ENCODE data around the gene CHRNB2. TPM values are rescaled to one million over a fixed set of nuclear protein-coding genes. Genes with fewer than 3 reads are reported as not detected.

CHRNB2 gene
- total RNA-seq, 4 donors from 2014 or later = 1.1 TPM; not detected in 3

- peaks cover 0 to 5% of the 10 kb centered on the region in 2 donors for H3K4me1 ChIP-seq
- H3K9me3 ChIP-seq = no peaks in the 10 kb centered on the region
- no peaks in the 10 kb centered on the region for H3K36me3 ChIP-seq
- DNase-seq = no peak
- intact Hi-C loops (cut with DNase I; ENCODE audit: low total_unique reads) = no loop called here
- H3K27ac ChIP-seq = no peak overlapping the region
- no peaks in the 10 kb centered on the region for H3K27me3 ChIP-seq
- no peak overlapping the region for H3K4me3 ChIP-seq
- no peak for TF ChIP-seq POLR2A (IDR thresholded peaks at IDR 0.05)
- no peak for TF ChIP-seq CTCF (IDR thresholded peaks at IDR 0.05)
Observed at GRCh38 chr1:154594811-154595210, 27.2 kb downstream of the CHRNB2 start.

GRCh38 chr1:154595621-154596020 is 28.0 kb downstream of the CHRNB2 start:
- intact Hi-C loops (cut with DNase I; ENCODE audit: low total_unique reads) = no loop called here
- no peak overlapping the region for H3K27ac ChIP-seq
- no peak for DNase-seq

GRCh38 chr1:154598871-154599635 is 31.5 kb downstream of the CHRNB2 start:
- Histone ChIP-seq H3K27me3 (no peaks in the 10 kb centered on the region), H3K4me1 (peaks cover 0 to 6% of the 10 kb centered on the region in 2 donors), H3K9me3 (no peaks in the 10 kb centered on the region), H3K27ac (no peak overlapping the region), H3K36me3 (no peaks in the 10 kb centered on the region), H3K4me3 (no peak overlapping the region)
- DNase-seq = no peak
- no peak for TF ChIP-seq CTCF (IDR thresholded peaks at IDR 0.05)
- TF ChIP-seq POLR2A (IDR thresholded peaks at IDR 0.05) = no peak
- intact Hi-C loops (cut with DNase I; ENCODE audit: low total_unique reads) = no loop called here

More at GRCh38 chr1:154595621-154596020, 28.0 kb downstream of the CHRNB2 start:
- H3K36me3 ChIP-seq = no peaks in the 10 kb centered on the region
- H3K27me3 ChIP-seq = no peaks in the 10 kb centered on the region
- H3K4me1 ChIP-seq = peaks cover 0 to 6% of the 10 kb centered on the region in 2 donors
- H3K4me3 ChIP-seq = no peak overlapping the region
- no peaks in the 10 kb centered on the region for H3K9me3 ChIP-seq
- TF ChIP-seq POLR2A (IDR thresholded peaks at IDR 0.05) (no peak), CTCF (IDR thresholded peaks at IDR 0.05) (no peak)

GRCh38 chr1:154599658-154600057 is 32.1 kb downstream of the CHRNB2 start:
- Histone ChIP-seq H3K36me3 (no peaks in the 10 kb centered on the region), H3K4me3 (no peak overlapping the region), H3K27me3 (no peaks in the 10 kb centered on the region), H3K4me1 (peaks cover 0 to 6% of the 10 kb centered on the region in 2 donors), H3K27ac (no peak overlapping the region), H3K9me3 (no peaks in the 10 kb centered on the region)
- TF ChIP-seq CTCF (IDR thresholded peaks at IDR 0.05) (no peak), POLR2A (IDR thresholded peaks at IDR 0.05) (no peak)
- intact Hi-C loops (cut with DNase I; ENCODE audit: low total_unique reads) = no loop called here
- no peak for DNase-seq

GRCh38 chr1:154603317-154603716 is 35.7 kb downstream of the CHRNB2 start:
- Histone ChIP-seq H3K9me3 (no peaks in the 10 kb centered on the region), H3K4me1 (peaks cover 0 to 13% of the 10 kb centered on the region in 2 donors), H3K36me3 (no peaks in the 10 kb centered on the region), H3K27ac (no peak overlapping the region), H3K4me3 (no peak overlapping the region), H3K27me3 (no peaks in the 10 kb centered on the region)
- DNase-seq = no peak
- no peak for TF ChIP-seq CTCF (IDR thresholded peaks at IDR 0.05)
- no peak for TF ChIP-seq POLR2A (IDR thresholded peaks at IDR 0.05)
- intact Hi-C loops (cut with DNase I; ENCODE audit: low total_unique reads) = no loop called here
